DMS153 (cell line): ENCODE measurements around the gene ZG16.

ENCODE experiments used
- DNase-seq: peaks from one replicate; lab custom pipeline; 2025; lab: John Stamatoyannopoulos, UW

Gene ZG16

GRCh38 chr16:29825145-29826044 is 47.3 kb downstream of the ZG16 start:
- DNase-seq: no peak

- DNase-seq: no peak
Measured at GRCh38 chr16:29826342-29826695, 48.3 kb downstream of the ZG16 start.

- no peak for DNase-seq
Measured at GRCh38 chr16:29830774-29831173, 52.7 kb downstream of the ZG16 start.

DNA sequence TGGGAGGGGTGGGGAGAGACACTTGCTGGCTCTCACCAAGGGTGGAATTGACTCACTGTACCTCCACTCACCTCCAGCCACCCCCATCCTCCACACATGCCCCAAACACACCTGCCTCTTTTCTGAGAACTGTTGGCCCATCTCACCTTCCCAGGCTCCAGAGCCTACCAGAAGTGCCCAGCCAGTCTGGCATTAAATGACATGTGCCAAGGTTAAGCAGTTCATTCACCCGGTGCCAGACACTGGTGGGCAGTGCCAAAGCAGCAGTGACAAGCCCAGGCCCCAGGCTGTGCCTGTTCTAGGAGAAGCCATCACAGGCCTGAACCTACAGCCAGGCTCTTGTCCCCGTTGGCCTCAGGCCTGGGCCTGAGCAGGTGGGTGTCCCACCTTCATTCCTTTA is 53.4 kb downstream of the ZG16 start:
- no peak for DNase-seq
